ENCODE results near the gene RAB11FIP4. TPM values are rescaled to one million over a fixed set of nuclear protein-coding genes. Genes with fewer than 3 reads are reported as not detected.

The RAB11FIP4 gene
- total RNA-seq, 2 donors from 2014 or later, result 22.5 to 30.8 TPM

DNA sequence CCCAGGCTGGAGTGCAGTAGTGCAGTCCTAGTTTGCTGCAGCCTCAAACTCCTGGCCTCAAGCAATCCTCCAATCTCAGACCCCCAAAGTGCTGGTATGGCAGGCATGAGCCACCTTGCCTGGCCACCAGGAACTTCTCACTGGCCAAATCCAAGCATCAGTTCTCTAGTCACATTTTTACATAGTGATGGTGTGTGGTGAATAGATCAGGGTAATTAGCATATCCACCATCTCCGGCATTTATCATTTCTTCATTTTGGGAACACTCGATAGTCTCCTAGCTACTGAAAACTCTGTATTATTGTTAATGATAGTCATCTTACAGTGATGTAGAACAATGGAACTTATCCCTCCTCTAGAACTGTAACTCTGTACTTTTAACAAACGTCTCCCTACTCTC, 58.3 kb downstream of the RAB11FIP4 start:
- no peaks in the 10 kb centered on the region for H3K4me1 ChIP-seq (replicated peaks)
- TF ChIP-seq POLR2AphosphoS5 (IDR thresholded peaks at IDR 0.05), result no peak
- TF ChIP-seq POLR2A (IDR thresholded peaks at IDR 0.05), result no peak
- TF ChIP-seq, protein P1, sequence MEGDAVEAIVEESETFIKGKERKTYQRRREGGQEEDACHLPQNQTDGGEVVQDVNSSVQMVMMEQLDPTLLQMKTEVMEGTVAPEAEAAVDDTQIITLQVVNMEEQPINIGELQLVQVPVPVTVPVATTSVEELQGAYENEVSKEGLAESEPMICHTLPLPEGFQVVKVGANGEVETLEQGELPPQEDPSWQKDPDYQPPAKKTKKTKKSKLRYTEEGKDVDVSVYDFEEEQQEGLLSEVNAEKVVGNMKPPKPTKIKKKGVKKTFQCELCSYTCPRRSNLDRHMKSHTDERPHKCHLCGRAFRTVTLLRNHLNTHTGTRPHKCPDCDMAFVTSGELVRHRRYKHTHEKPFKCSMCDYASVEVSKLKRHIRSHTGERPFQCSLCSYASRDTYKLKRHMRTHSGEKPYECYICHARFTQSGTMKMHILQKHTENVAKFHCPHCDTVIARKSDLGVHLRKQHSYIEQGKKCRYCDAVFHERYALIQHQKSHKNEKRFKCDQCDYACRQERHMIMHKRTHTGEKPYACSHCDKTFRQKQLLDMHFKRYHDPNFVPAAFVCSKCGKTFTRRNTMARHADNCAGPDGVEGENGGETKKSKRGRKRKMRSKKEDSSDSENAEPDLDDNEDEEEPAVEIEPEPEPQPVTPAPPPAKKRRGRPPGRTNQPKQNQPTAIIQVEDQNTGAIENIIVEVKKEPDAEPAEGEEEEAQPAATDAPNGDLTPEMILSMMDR (IDR thresholded peaks at IDR 0.05), result no peak
- no peaks in the 10 kb centered on the region for H3K9me3 ChIP-seq
- H3K27me3 ChIP-seq (replicated peaks; ENCODE audit: insufficient read depth), result no peaks in the 10 kb centered on the region
- no peak overlapping the region for H3K4me3 ChIP-seq
- intact Hi-C loops (cut with DNase I), result no loop called here
- DNase-seq (ENCODE audit: low spot score), result no peak
- no peaks in the 10 kb centered on the region for H3K36me3 ChIP-seq
- 83% methylated on average over 3 of the region's 3 CpGs for WGBS
- H3K27ac ChIP-seq, result no peak overlapping the region

DNA sequence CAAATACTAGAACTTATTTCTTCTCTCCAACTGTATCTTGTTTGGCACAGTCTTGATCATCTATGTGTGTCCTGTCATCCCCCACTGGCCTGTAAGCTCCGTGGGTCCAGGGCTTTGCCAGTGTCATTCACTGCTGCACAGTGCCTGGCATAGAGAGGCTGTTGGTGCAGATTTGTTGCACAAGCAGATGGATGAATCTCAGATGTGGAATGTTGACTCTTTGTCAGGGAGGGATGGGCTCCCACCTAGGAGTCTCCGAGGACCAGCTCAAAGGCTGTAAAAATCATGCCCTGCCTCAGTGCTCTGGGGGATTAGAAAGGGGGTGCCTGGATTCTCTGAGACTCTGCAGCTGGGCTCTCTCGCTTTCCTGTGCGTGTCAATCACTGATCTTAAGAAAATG, 60.6 kb downstream of the RAB11FIP4 start:
- intact Hi-C loops (cut with DNase I), result no loop called here
- H3K9me3 ChIP-seq, result no peaks in the 10 kb centered on the region
- no peak for DNase-seq (ENCODE audit: low spot score)
- no peak for TF ChIP-seq POLR2A (IDR thresholded peaks at IDR 0.05)
- H3K4me3 ChIP-seq, result no peak overlapping the region
- WGBS, result 88% methylated on average over 4 of the region's 4 CpGs
- no peaks in the 10 kb centered on the region for H3K27me3 ChIP-seq (replicated peaks; ENCODE audit: insufficient read depth)
- H3K27ac ChIP-seq, result no peak overlapping the region
- no peaks in the 10 kb centered on the region for H3K36me3 ChIP-seq
- no peaks in the 10 kb centered on the region for H3K4me1 ChIP-seq (replicated peaks)

DNA sequence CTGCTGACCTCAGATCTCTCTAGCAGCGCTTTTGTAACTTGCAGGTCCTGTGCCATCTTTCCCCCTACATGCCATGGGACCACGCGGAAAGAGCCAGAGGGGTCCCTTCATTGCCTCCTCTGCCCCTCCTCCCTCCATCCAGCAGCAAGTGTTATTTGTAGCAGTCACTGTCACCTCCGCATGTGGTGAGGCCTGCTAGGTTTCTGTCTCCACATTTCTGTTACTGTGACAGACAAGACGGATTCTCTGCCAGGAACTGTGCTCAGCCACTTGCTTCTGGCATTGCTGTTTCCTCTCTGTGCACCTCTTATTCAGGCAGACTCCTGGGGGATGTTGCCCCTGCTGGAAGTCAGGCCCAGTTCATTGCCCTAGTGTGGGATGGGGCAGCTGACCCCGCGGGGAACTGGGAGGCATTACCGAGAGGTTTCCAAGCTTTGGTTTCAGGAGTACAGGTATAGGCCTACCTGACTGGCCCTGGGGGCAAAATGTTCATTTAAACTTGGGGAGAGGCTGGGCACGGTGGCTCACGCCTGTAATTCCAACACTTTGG, 61.2 kb downstream of the RAB11FIP4 start:
- H3K9me3 ChIP-seq, result no peaks in the 10 kb centered on the region
- no peak for TF ChIP-seq POLR2AphosphoS5 (IDR thresholded peaks at IDR 0.05)
- TF ChIP-seq POLR2A (IDR thresholded peaks at IDR 0.05), result no peak
- TF ChIP-seq, protein P1 (IDR thresholded peaks at IDR 0.05), result no peak
- H3K4me3 ChIP-seq, result no peak overlapping the region
- WGBS, result 90% methylated on average over 10 of the region's 10 CpGs
- no peak for DNase-seq (ENCODE audit: low spot score)
- no peaks in the 10 kb centered on the region for H3K4me1 ChIP-seq (replicated peaks)
- no peak overlapping the region for H3K27ac ChIP-seq
- no peaks in the 10 kb centered on the region for H3K27me3 ChIP-seq (replicated peaks; ENCODE audit: insufficient read depth)
- intact Hi-C loops (cut with DNase I), result no loop called here
- no peaks in the 10 kb centered on the region for H3K36me3 ChIP-seq

DNA sequence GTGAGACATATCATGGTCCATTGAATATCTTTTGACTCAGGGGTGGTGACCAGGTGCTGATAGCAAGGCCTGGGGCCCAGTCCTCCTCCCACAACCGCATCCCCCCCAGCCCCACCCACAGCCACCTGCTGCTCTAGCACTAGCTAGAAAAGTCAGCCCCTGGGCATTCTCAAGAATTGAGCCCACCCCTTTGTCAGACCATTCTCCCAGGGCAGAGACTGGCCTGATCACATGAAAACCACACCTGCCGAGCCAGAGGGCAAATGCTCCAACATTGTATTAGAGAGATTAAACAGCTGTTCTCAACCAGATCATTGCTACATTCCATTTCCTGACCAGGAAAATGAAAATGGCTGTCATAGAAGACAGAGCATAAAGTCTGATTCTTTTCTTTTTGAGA, 62.4 kb downstream of the RAB11FIP4 start:
- no peak overlapping the region for H3K27ac ChIP-seq
- no peaks in the 10 kb centered on the region for H3K9me3 ChIP-seq
- TF ChIP-seq POLR2A (IDR thresholded peaks at IDR 0.05) (no peak), POLR2AphosphoS5 (IDR thresholded peaks at IDR 0.05) (no peak)
- TF ChIP-seq, protein P1 (IDR thresholded peaks at IDR 0.05), result no peak
- 78% methylated on average over 2 of the region's 2 CpGs for WGBS
- intact Hi-C loops (cut with DNase I), result no loop called here
- DNase-seq (ENCODE audit: low spot score), result no peak
- H3K4me1 ChIP-seq (replicated peaks), result no peaks in the 10 kb centered on the region
- no peaks in the 10 kb centered on the region for H3K36me3 ChIP-seq
- no peak overlapping the region for H3K4me3 ChIP-seq
- no peaks in the 10 kb centered on the region for H3K27me3 ChIP-seq (replicated peaks; ENCODE audit: insufficient read depth)

DNA sequence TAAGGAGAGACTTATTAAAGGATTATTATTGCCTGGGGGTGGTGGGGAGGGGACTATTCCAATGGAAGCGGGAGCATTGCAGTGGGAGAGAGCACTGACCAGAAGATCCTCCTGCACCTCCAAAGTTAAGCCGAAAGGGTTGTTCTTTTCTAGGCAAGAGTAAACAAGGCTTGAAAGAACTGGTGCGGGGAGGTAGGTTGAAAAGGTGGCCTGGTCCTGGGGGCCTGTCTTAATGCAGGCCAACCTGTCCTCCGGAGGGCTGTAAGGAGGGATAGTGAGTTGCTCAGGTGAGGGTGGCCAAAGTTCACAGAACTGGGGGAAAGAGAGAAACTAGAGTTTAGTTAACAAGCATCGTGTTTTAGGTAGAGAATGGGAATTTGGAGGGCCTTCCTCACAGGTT, 65.3 kb downstream of the RAB11FIP4 start:
- DNase-seq (ENCODE audit: low spot score), result no peak
- Histone ChIP-seq H3K4me1 (replicated peaks) (no peaks in the 10 kb centered on the region), H3K9me3 (no peaks in the 10 kb centered on the region), H3K27ac (no peak overlapping the region), H3K4me3 (no peak overlapping the region), H3K36me3 (no peaks in the 10 kb centered on the region), H3K27me3 (replicated peaks; ENCODE audit: insufficient read depth) (no peaks in the 10 kb centered on the region)
- intact Hi-C loops (cut with DNase I), result no loop called here
- TF ChIP-seq POLR2AphosphoS5 (IDR thresholded peaks at IDR 0.05) (no peak), POLR2A (IDR thresholded peaks at IDR 0.05) (no peak)
- TF ChIP-seq, protein P1 (IDR thresholded peaks at IDR 0.05), result no peak
- WGBS, result 66% methylated on average over 5 of the region's 5 CpGs

All from prostate gland (tissue), 2 donors.